ENCODE results near the gene JARID2. TPM values are rescaled to one million over a fixed set of nuclear protein-coding genes. Genes with fewer than 3 reads are reported as not detected.
A peak's percentile ranks its signal among the peaks of the same experiment; 100 is the strongest.

JARID2 gene
- total and polyA plus RNA-seq, 2 of the 4 experiments (the other 2 are of a cell fraction): 9.6 to 12.9 TPM

- Histone ChIP-seq H3K4me3 (ENCODE audit: insufficient read depth, low read depth, low read length) (no peak overlapping the region), H2AK9ac (replicated peaks; ENCODE audit: low read depth, low read length, poor library complexity) (no peak overlapping the region), H3K56ac (ENCODE audit: extremely low read depth, insufficient read depth, low read length) (no peak overlapping the region), H3K9me3 (ENCODE audit: control insufficient read depth, insufficient read depth, low read length) (no peaks in the 10 kb centered on the region), H3K9me1 (ENCODE audit: insufficient read depth, low read length) (peaks cover 11% of the 10 kb centered on the region), H3K23ac (ENCODE audit: low read depth, low read length) (no peak overlapping the region), H3K4ac (ENCODE audit: low read depth, low read length) (no peak overlapping the region), H3K4me1 (ENCODE audit: control insufficient read depth, insufficient read depth, low read length) (peaks cover 21% of the 10 kb centered on the region), H3K36me3 (ENCODE audit: control insufficient read depth, insufficient read depth, low read length) (no peaks in the 10 kb centered on the region), H2BK15ac (ENCODE audit: low read depth, low read length) (no peak overlapping the region), H3K14ac (replicated peaks; ENCODE audit: low read depth, low read length) (no peak overlapping the region), H3K9ac (ENCODE audit: low read depth, low read length) (no peak overlapping the region), H2BK120ac (ENCODE audit: low read depth, low read length) (no peak overlapping the region), H2AK5ac (ENCODE audit: low read depth, low read length) (0 out of 2 replicates have a peak overlapping the region, but pooled peaks have one; percentile 66), H3K79me1 (ENCODE audit: low read depth in 1 of 2, low read length in 2 of 2) (peaks cover 40 to 72% of the 10 kb centered on the region in 2 experiments), H3K27me3 (ENCODE audit: control insufficient read depth, insufficient read depth, low read length) (no peaks in the 10 kb centered on the region), H4K8ac (ENCODE audit: low read depth in 2 of 2, low read length in 2 of 2) (no peak overlapping the region), H2BK20ac (ENCODE audit: low read depth, low read length) (no peak overlapping the region), H4K91ac (ENCODE audit: insufficient read depth, low read depth, low read length) (no peak overlapping the region), H3K4me2 (ENCODE audit: low read depth, low read length) (no peak overlapping the region), H2BK5ac (ENCODE audit: low read depth, low read length, poor library complexity, severe bottlenecking) (no peak overlapping the region), H2AFZ (replicated peaks; ENCODE audit: low read length, poor library complexity) (no peak overlapping the region), H4K5ac (ENCODE audit: low read depth, low read length) (no peak overlapping the region), H3K18ac (ENCODE audit: low read depth, low read length) (no peak overlapping the region), H4K20me1 (ENCODE audit: insufficient read depth, low read length) (peaks cover 77% of the 10 kb centered on the region), H3K27ac (ENCODE audit: insufficient read depth, low read length) (no peak overlapping the region)
- 83% methylated on average over 1 of the region's 6 CpGs; no CpG with 5 or more reads in 1 of the 2 experiments for WGBS, 2 experiments (ENCODE audit: extremely low coverage in 2 of 2, insufficient read length in 1 of 2)
- no peak for DNase-seq
- no peak for ATAC-seq (ENCODE audit: low read depth)
- TF ChIP-seq CTCF (conservative IDR thresholded peaks at IDR 0.05; ENCODE audit: low read depth, low read length) (no peak), RFX5 (IDR thresholded peaks at IDR 0.05; ENCODE audit: low read depth, low read length) (no peak), SMC3 (IDR thresholded peaks at IDR 0.05; ENCODE audit: low read depth, low read length) (no peak), ELK1 (IDR thresholded peaks at IDR 0.05; ENCODE audit: borderline replicate concordance, low read depth, low read length) (no peak), RCOR1 (IDR thresholded peaks at IDR 0.05; ENCODE audit: insufficient replicate concordance, low read length) (no peak), RAD21 (IDR thresholded peaks at IDR 0.05; ENCODE audit: low read length) (no peak), MXI1 (IDR thresholded peaks at IDR 0.05; ENCODE audit: borderline replicate concordance, low read depth, low read length) (no peak), BHLHE40 (IDR thresholded peaks at IDR 0.05; ENCODE audit: low read depth, low read length) (no peak), CHD1 (IDR thresholded peaks at IDR 0.05; ENCODE audit: low read depth, low read length) (no peak), POLR2A (IDR thresholded peaks at IDR 0.05; ENCODE audit: low read depth, low read length) (no peak), MAZ (IDR thresholded peaks at IDR 0.05; ENCODE audit: borderline replicate concordance, low read depth, low read length) (no peak), MAFK (IDR thresholded peaks at IDR 0.05; ENCODE audit: low read depth, low read length) (no peak), USF2 (IDR thresholded peaks at IDR 0.05; ENCODE audit: low read depth, low read length) (no peak), FOS (IDR thresholded peaks at IDR 0.05; ENCODE audit: low read depth, low read length) (no peak), NFE2L2 (IDR thresholded peaks at IDR 0.05; ENCODE audit: low read depth, low read length) (no peak), CEBPB (IDR thresholded peaks at IDR 0.05; ENCODE audit: low read depth, low read length) (no peak)
- ChIA-PET CTCF (interaction anchor here (0.5 kb wide), 1 partner anchor 162 kb away, joined by 3 read pairs; no protein-coding TSS in a partner anchor), POLR2A (ENCODE audit: unreplicated experiment) (interaction anchor here (0.6 kb wide), 1 partner anchor 52 kb away, joined by 7 read pairs; no protein-coding TSS in a partner anchor)
- intact Hi-C loops (cut with micrococcal nuclease): no loop called here
- in situ Hi-C loops (cut with MboI; ENCODE audit: low sequenced_read_pairs): loop anchor here (10.0 to 25.0 kb wide), 2 partner anchors 1177 to 1480 kb away; partner anchors contain the start of gene RNF182
- dilution Hi-C loops (cut with HindIII; ENCODE audit: low sequenced_read_pairs, unreplicated experiment): no loop called here
- no TSS peak for BruUV-seq (replicated peaks)
Observed at GRCh38 chr6:15392182-15392581, 146.3 kb downstream of the JARID2 start.
